Calu3 (cell line): Measurements from ENCODE around the gene LEF1. TPM values are rescaled to one million over a fixed set of nuclear protein-coding genes. Genes with fewer than 3 reads are reported as not detected.

Experiments
- BruUV-seq: library from RNA; stranded (reverse); fragments of 400-500 nt; replicated peaks from 2 replicates; lab custom pipeline; 2021; lab: Mats Ljungman, UMichigan
- CTCF ChIA-PET: fragments of 300-600 bp; sonication (Branson Sonifier 250); formaldehyde crosslinking; loops from one replicate; lab custom pipeline; 2022; ENCODE audit warnings: antibody characterized with exemption; lab: Charles Lee
- DNase-seq: peaks from one replicate; pipeline ENCODE4 v3.0.0; 2022
- H3K27ac Mint-ChIP-seq: one replicate; pipeline ENCODE4 v1.8.0; 2022; ENCODE audit warnings: mixed read lengths; ENCODE audit not compliant: unreplicated experiment
- H3K27me3 Mint-ChIP-seq: one replicate; pipeline ENCODE4 v1.8.0; 2022; ENCODE audit warnings: mixed read lengths; ENCODE audit not compliant: unreplicated experiment
- H3K36me3 Mint-ChIP-seq: one replicate; pipeline ENCODE4 v1.8.0; 2022; ENCODE audit warnings: mild to moderate bottlenecking, moderate library complexity, mixed read lengths; ENCODE audit not compliant: insufficient read depth, unreplicated experiment
- H3K4me1 Mint-ChIP-seq: one replicate; pipeline ENCODE4 v1.8.0; 2022; ENCODE audit warnings: mild to moderate bottlenecking, low read depth, mixed read lengths; ENCODE audit not compliant: unreplicated experiment
- H3K4me3 Mint-ChIP-seq: one replicate; pipeline ENCODE4 v1.8.0; 2022; ENCODE audit warnings: mild to moderate bottlenecking, low read depth, moderate library complexity, mixed read lengths; ENCODE audit not compliant: unreplicated experiment
- H3K9me3 Mint-ChIP-seq: one replicate; pipeline ENCODE4 v1.8.0; 2022; ENCODE audit warnings: low read depth, mixed read lengths; ENCODE audit not compliant: unreplicated experiment
- intact Hi-C: fragments of 100-400 bp; cut with micrococcal nuclease; formaldehyde crosslinking; loops from one replicate; pipeline ENCODE4 v1.10.0; 2022; ENCODE audit not compliant: unreplicated experiment
- total RNA-seq: library from RNA; stranded (reverse); gene quantifications from 2 replicates; pipeline ENCODE4 v1.2.3, GENCODE V29; 2022
- TF ChIP-seq, protein P1 (sequence below): fragments of 200-600 bp; IDR thresholded peaks from one replicate; pipeline ENCODE4 v1.8.0; 2022; ENCODE audit warnings: antibody characterized with exemption; ENCODE audit not compliant: unreplicated experiment

The LEF1 gene
- total RNA-seq, 1 experiment from 2014 or later, result not detected

DNA sequence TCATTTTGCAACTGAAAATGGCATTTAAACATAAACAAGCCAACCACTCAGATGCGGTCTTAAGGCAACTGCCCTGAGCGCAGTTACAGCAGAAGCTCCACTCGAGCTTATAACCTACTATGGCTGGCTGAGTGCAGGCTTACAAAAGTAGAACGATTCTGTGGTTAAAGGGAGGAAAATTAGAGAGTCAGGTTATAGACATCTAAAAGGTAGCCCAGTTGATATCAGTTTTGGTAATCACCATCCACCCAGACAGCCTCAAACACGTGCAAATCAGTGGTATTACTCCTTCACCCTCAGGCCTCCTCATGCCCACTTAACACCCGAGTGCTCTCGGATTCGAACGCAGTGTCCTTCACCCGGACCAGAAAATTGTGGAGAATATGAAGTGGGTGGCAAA lies 3.1 kb downstream of the LEF1 start:
- H3K4me3 Mint-ChIP-seq, result no peak overlapping the region
- BruUV-seq, result no TSS peak
- H3K27ac Mint-ChIP-seq, result no peak overlapping the region
- TF ChIP-seq, protein P1, sequence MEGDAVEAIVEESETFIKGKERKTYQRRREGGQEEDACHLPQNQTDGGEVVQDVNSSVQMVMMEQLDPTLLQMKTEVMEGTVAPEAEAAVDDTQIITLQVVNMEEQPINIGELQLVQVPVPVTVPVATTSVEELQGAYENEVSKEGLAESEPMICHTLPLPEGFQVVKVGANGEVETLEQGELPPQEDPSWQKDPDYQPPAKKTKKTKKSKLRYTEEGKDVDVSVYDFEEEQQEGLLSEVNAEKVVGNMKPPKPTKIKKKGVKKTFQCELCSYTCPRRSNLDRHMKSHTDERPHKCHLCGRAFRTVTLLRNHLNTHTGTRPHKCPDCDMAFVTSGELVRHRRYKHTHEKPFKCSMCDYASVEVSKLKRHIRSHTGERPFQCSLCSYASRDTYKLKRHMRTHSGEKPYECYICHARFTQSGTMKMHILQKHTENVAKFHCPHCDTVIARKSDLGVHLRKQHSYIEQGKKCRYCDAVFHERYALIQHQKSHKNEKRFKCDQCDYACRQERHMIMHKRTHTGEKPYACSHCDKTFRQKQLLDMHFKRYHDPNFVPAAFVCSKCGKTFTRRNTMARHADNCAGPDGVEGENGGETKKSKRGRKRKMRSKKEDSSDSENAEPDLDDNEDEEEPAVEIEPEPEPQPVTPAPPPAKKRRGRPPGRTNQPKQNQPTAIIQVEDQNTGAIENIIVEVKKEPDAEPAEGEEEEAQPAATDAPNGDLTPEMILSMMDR, result no peak
- peaks cover 25% of the 10 kb centered on the region for H3K36me3 Mint-ChIP-seq
- no peaks in the 10 kb centered on the region for H3K9me3 Mint-ChIP-seq
- CTCF ChIA-PET, result no interaction called here
- DNase-seq, result no peak
- H3K27me3 Mint-ChIP-seq, result peaks cover 53% of the 10 kb centered on the region
- H3K4me1 Mint-ChIP-seq, result peaks cover 19% of the 10 kb centered on the region
- intact Hi-C loops, result no loop called here

DNA sequence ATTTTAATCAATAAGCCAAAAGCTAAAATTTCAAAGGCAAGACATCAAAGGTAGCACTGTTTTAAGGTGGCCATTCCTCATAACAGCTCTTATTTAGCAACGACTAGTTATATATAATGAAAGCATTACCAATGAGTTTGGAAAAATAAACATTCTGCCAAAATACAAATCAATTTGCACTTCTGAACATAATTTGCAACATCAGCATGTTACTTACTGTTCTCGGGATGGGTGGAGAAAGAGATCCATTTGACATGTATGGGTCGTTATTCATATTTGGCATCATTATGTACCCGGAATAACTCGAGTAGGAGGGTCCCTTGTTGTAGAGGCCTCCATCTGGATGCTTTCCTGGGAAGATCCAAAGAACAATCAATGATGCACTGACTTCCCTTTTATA lies 5.4 kb downstream of the LEF1 start:
- Mint-ChIP-seq H3K4me3 (no peak overlapping the region), H3K36me3 (peaks cover 15% of the 10 kb centered on the region), H3K27ac (no peak overlapping the region), H3K4me1 (peaks cover 7% of the 10 kb centered on the region), H3K27me3 (peaks cover 48% of the 10 kb centered on the region), H3K9me3 (no peaks in the 10 kb centered on the region)
- no TSS peak for BruUV-seq
- TF ChIP-seq, protein P1, result no peak
- intact Hi-C loops, result no loop called here
- CTCF ChIA-PET, result no interaction called here
- no peak for DNase-seq

DNA sequence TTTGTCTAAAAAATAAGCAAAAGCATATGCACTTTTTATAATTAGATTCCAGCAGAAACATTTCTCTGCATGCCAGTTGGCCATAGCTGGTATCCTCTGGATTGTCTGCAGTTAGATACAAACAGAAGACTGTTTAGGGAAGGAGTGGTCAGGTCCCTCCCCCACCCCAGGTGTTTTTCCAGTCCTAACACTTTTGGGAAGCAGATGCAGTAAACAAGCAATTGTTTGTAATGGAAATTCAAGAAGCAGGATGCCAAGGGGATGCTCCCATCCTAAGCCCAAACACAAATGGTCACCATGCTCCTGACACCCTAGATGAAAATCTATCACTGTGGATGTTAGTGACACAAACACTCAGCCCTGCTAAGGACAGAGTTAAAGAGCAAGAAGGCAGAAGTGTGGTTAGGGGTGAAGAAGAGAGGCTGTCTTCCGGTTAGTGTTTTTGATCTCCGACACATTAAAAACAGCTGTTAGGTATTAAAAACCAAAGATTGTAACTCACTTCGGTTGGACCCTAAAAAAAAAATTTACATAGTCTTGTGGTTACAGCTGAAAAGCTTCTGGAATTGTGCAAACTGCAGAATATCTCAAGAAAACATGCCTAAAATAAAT lies 7.9 kb downstream of the LEF1 start:
- CTCF ChIA-PET, result no interaction called here
- TF ChIP-seq, protein P1, result no peak
- no peaks in the 10 kb centered on the region for H3K4me1 Mint-ChIP-seq
- intact Hi-C loops, result no loop called here
- H3K4me3 Mint-ChIP-seq, result no peak overlapping the region
- H3K36me3 Mint-ChIP-seq, result no peaks in the 10 kb centered on the region
- H3K27ac Mint-ChIP-seq, result no peak overlapping the region
- DNase-seq, result no peak
- no peaks in the 10 kb centered on the region for H3K9me3 Mint-ChIP-seq
- H3K27me3 Mint-ChIP-seq, result peaks cover 38% of the 10 kb centered on the region
- BruUV-seq, result no TSS peak

DNA sequence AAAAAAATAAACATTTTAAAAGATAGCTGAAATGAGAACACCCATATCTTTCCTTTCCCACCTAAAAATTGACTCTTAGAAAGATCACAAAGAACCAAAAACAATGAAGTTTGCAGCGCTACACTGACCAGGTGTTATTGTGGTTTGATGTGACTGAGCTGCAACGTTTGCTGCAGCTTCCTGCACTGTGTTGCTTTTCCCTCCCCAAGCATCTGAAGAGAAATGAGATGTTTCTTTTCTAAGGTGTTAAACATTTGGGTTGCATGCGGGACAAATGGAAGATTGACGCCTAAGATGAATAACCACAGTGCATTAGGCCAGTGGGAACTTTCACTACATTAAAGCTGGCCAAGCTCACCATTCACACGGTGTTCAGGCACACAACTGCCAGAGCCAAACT lies 8.9 kb downstream of the LEF1 start:
- Mint-ChIP-seq H3K27ac (no peak overlapping the region), H3K4me1 (no peaks in the 10 kb centered on the region), H3K36me3 (no peaks in the 10 kb centered on the region), H3K9me3 (no peaks in the 10 kb centered on the region), H3K27me3 (peaks cover 32% of the 10 kb centered on the region), H3K4me3 (no peak overlapping the region)
- no TSS peak for BruUV-seq
- DNase-seq, result no peak
- intact Hi-C loops, result no loop called here
- TF ChIP-seq, protein P1, result no peak
- CTCF ChIA-PET, result interaction anchor here (0.5 kb wide), 1 partner anchor 754 kb away, joined by 3 read pairs; no protein-coding TSS in a partner anchor
